KG1 (cell line): ENCODE measurements around the gene STPG3.
"Not testable (repeated sequence)": the region's sequence is repeated elsewhere in the genome, so short reads cannot be mapped to it uniquely, and the experiment has no call there.

Experiments
- DNase-seq: peaks from one replicate; lab custom pipeline; 2025; lab: John Stamatoyannopoulos, UW

Gene STPG3

GRCh38 chr9:137234055-137234697, 16.9 kb upstream of the STPG3 start:
- DNase-seq, result no peak

GRCh38 chr9:137234758-137235423, 16.2 kb upstream of the STPG3 start:
- no peak for DNase-seq

DNA sequence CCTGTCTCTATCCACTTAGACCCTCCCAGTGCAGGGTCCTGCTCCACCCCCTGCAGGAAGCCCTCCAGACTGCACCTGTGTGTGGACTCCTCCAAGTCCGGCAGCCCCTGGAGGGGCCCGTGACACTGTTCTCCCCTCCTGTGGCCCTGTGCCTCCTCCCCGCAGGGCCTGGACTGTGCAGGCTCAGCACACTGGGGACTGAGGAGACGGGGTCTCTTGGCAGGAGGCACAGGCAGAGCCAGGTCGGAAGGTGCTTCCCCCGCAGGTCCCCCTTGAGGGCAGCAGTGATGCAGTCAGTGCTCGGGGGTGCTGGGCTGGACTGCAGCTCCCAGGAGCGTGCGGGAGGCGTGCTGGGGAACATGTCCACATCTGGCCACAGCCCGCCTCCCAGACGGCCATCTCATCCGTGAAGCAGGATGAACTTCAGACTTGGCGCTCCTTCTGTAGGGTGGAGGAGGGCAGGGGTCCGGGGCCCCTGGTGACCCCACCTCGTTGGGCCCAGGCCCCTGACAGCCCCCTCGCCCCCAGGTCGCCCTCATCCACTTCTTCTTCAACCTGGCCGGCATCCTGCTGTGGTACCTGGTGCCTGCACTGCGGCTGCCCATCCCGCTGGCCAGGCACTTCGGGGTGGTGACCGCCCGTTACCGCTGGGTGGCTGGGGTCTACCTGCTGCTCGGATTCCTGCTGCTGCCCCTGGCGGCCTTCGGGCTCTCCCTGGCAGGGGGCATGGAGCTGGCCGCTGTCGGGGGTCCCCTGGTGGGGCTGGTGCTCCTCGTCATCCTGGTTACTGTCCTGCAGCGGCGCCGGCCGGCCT, 15.5 kb upstream of the STPG3 start:
- no peak for DNase-seq

GRCh38 chr9:137236238-137236935, 14.7 kb upstream of the STPG3 start:
- peak; percentile 30 for DNase-seq

GRCh38 chr9:137236936-137237421, 14.1 kb upstream of the STPG3 start:
- no peak for DNase-seq

DNA sequence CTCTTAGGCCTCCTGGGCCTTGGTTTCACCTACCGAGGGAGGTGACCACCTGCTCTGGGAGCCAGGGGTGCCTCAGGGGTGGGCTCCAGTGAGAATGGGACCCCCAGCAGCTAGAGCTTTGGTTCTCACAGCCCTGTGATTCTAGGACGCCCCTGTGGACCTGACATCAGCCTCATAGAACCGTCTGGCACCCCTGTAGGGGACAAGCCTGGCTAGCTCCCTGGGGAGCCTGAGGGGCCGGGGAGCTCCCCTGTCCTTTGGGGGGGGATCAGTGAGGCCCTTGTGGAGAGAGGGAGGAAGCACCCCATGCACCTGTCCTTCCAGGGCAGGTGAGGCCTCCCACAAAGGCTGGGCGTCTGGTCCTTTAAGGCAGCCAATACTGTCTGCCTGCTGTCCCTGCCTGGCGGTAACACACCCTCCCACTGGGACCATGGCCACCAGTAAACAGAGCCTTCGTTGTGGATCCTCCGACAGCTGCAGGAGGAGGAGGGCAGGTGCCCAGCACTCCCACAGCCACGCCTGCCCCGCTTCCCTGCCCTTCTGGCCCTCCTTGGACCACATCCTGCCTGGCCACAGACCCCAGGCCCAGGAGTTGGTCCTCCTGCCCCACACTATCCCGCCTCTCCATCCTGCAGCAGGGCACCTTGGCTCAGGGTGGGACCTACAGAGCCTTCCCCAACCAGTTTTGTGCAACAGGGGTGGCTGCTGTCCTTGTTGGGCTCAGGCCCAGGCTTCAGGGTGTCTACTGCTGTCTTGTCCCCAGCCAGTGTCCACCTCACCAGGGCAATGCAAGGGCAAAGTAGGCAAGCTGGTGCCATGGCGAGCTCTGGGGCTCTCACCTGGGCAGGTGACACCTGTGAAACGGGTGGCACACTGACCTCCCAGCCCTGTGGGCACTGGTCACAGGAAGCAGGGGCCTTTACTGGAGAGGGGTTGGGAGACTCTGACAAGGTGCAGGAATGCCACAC, 13.0 kb upstream of the STPG3 start:
- DNase-seq, result no peak

DNA sequence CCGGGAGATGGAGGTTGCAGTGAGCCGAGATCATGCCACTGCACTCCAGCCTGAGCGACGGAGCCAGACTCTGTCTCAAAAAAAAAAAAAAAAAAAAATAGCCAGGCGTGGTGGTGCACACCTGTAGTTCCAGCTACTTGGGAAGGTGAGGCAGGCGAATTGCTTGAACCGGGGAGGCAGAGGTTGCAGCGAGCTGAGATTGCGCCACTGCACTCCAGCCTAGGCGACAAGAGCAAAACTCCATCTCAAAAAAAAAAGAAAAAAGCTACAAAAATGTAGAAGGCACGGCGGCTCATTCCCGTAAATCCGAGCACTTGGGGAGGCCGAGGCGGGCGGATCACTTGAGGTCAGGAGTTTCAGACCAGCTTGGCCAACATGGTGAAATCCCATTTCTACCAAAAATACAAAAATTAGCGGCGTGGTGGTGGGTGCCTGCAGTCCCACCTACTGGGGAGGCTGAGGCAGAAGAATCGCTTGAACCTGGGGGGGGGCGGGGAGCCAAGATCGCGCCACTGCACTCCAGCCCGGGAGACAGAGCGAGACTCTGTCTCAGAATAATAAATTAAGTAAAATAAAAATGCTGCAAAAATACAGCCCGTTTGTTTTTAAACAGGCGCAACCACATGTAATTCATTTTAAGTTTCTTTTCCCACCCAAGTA, 11.4 kb upstream of the STPG3 start:
- not testable (repeated sequence) for DNase-seq

GRCh38 chr9:137240318-137240840, 10.7 kb upstream of the STPG3 start:
- peak; percentile 81 for DNase-seq

- DNase-seq, result peak; percentile 96
Measured at GRCh38 chr9:137240841-137241489, 10.1 kb upstream of the STPG3 start, which contains the start of gene TUBB4B. TSS of gene TUBB4B (plus strand) at chr9:137241287. CDS start at chr9:137241361, 74 bp downstream.

DNA sequence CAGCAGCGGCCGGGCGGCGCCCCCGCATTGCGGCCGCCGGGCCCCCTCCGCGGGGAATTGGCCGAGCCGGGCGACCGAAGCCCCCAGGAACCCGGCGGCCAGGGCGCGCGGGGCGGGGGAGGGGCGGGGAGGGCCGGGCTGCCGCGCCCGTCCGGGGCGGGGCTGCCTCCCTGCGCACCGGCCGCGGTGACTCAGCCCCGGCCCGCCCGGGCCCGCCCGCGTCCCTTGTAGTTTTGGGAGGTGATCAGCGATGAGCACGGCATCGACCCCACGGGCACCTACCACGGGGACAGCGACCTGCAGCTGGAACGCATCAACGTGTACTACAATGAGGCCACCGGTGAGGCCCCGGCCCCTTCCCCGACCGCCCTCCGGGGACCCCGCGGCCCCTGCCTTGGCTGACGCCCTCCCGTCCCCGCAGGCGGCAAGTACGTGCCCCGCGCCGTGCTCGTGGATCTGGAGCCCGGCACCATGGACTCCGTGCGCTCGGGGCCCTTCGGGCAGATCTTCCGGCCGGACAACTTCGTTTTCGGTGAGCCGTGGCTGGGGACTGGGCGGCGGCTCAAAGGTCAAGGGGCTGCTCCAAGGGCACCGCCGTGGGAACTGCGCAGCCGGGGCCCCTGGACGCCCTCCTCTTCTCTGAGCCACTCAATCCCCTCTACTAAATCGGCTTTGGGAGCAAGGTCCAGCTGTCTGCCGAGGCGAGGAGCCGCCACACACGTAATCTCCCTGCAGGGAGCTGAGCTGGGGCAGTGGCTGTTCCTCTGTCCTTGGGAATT, 9.4 kb upstream of the STPG3 start:
- no peak for DNase-seq

GRCh38 chr9:137242269-137243203, 8.6 kb upstream of the STPG3 start:
- DNase-seq, result no peak

DNA sequence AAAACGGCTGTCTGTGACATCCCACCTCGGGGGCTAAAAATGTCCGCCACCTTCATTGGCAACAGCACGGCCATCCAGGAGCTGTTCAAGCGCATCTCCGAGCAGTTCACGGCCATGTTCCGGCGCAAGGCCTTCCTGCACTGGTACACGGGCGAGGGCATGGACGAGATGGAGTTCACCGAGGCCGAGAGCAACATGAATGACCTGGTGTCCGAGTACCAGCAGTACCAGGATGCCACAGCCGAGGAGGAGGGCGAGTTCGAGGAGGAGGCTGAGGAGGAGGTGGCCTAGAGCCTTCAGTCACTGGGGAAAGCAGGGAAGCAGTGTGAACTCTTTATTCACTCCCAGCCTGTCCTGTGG, 7.8 kb upstream of the STPG3 start:
- not testable (repeated sequence) for DNase-seq

GRCh38 chr9:137243626-137244485, 7.2 kb upstream of the STPG3 start:
- DNase-seq, result no peak

GRCh38 chr9:137244486-137245449, 6.3 kb upstream of the STPG3 start:
- no peak for DNase-seq
